Neural cell (in vitro differentiated cells): Measurements from ENCODE around the gene PTPRG. TPM values are rescaled to one million over a fixed set of nuclear protein-coding genes. Genes with fewer than 3 reads are reported as not detected.

ENCODE experiments used
- H2AFZ ChIP-seq: fragments of 200-600, 300-800 bp; sonication (generic), shearing (Covaris generic); 2 replicates; pipeline ENCODE4 v1.6.0; 2014; ENCODE audit warnings: low read depth, mild to moderate bottlenecking, antibody characterized with exemption, low read length, moderate library complexity
- H3F3A ChIP-seq: fragments of 200-600 bp; shearing (Covaris generic); 2 replicates; pipeline ENCODE4 v1.6.1; 2016; ENCODE audit warnings: mild to moderate bottlenecking, moderate library complexity, mixed read lengths, antibody characterized with exemption, low read length; ENCODE audit not compliant: insufficient read depth, poor library complexity, severe bottlenecking
- H3K27ac ChIP-seq: fragments of 200-600, 300-800 bp; sonication (generic), shearing (Covaris generic); 2 replicates; pipeline ENCODE4 v1.5.1; 2014; ENCODE audit warnings: mild to moderate bottlenecking, low read length, moderate library complexity
- H3K27me3 ChIP-seq: fragments of 300-800, 200-600 bp; sonication (generic), shearing (Covaris generic); 2 replicates; pipeline ENCODE4 v1.6.0; 2014; ENCODE audit warnings: mild to moderate bottlenecking, low read depth, low read length, moderate library complexity; ENCODE audit not compliant: insufficient read depth
- H3K36me3 ChIP-seq: fragments of 300-800, 200-600 bp; sonication (generic), shearing (Covaris generic); 2 replicates; pipeline ENCODE4 v1.5.1; 2014; ENCODE audit warnings: mild to moderate bottlenecking, antibody characterized with exemption, low read length, moderate library complexity; ENCODE audit not compliant: insufficient read depth
- H3K4me2 ChIP-seq: fragments of 300-800, 200-600 bp; sonication (generic), shearing (Covaris generic); 2 replicates; pipeline ENCODE4 v1.6.0; 2014; ENCODE audit warnings: mild to moderate bottlenecking, low read length
- H3K4me3 ChIP-seq: fragments of 300-800, 200-600 bp; sonication (generic), shearing (Covaris generic); 2 replicates; pipeline ENCODE4 v1.5.1; 2014; ENCODE audit warnings: mild to moderate bottlenecking, low read length, moderate library complexity
- H3K79me2 ChIP-seq: fragments of 200-600 bp; shearing (Covaris generic); replicated peaks from 2 replicates; pipeline ENCODE4 v1.6.0; 2014; ENCODE audit warnings: mild to moderate bottlenecking, low read length, moderate library complexity; ENCODE audit not compliant: insufficient read depth
- H3K9ac ChIP-seq: fragments of 300-800, 200-600 bp; sonication (generic), shearing (Covaris generic); 2 replicates; pipeline ENCODE4 v1.6.1; 2016; ENCODE audit warnings: mild to moderate bottlenecking, low read length, mixed read lengths
- H3K9me2 ChIP-seq: fragments of 200-600 bp; shearing (Covaris generic); 2 replicates; pipeline ENCODE4 v1.6.1; 2016; ENCODE audit warnings: mild to moderate bottlenecking, low read length, mixed read lengths; ENCODE audit not compliant: insufficient read depth
- H3K9me3 ChIP-seq: fragments of 200-600, 300-800 bp; sonication (generic), shearing (Covaris generic); 2 replicates; pipeline ENCODE4 v1.6.1; 2016; ENCODE audit warnings: mild to moderate bottlenecking, mixed run types, low read length, moderate library complexity, mixed read lengths
- H4K20me1 ChIP-seq: fragments of 200-600 bp; shearing (Covaris generic); 2 replicates; pipeline ENCODE4 v1.6.1; 2016; ENCODE audit warnings: mild to moderate bottlenecking, mixed run types; ENCODE audit not compliant: insufficient read depth
- CTCF ChIP-seq: fragments of 450-650 bp; IDR thresholded peaks from 2 replicates; pipeline ENCODE4 v1.5.1; 2014; ENCODE audit warnings: antibody characterized with exemption, mild to moderate bottlenecking, moderate library complexity; ENCODE audit not compliant: poor library complexity, severe bottlenecking
- EP300 ChIP-seq: fragments of 450-650 bp; conservative IDR thresholded peaks from 2 replicates; pipeline ENCODE4 v1.6.1; 2014; ENCODE audit warnings: antibody characterized with exemption, mild to moderate bottlenecking, moderate library complexity; ENCODE audit not compliant: poor library complexity, severe bottlenecking
- EZH2 ChIP-seq: fragments of 200-600, 300-800 bp; shearing (Covaris generic), sonication (generic); IDR thresholded peaks from 2 replicates; pipeline ENCODE4 v1.6.1; 2014; ENCODE audit warnings: antibody characterized with exemption, low read length, borderline replicate concordance, mild to moderate bottlenecking; ENCODE audit not compliant: insufficient read depth, poor library complexity, severe bottlenecking
- MXI1 ChIP-seq: fragments of 450-650 bp; conservative IDR thresholded peaks from 2 replicates; pipeline ENCODE4 v1.6.1; 2014; ENCODE audit warnings: antibody characterized with exemption, mild to moderate bottlenecking; ENCODE audit not compliant: poor library complexity, severe bottlenecking
- POLR2AphosphoS5 ChIP-seq: IDR thresholded peaks from 2 replicates; pipeline ENCODE4 v1.6.1; 2012
- RAD21 ChIP-seq: fragments of 450-650 bp; conservative IDR thresholded peaks from 2 replicates; pipeline ENCODE4 v1.6.1; 2014; ENCODE audit warnings: antibody characterized with exemption, mild to moderate bottlenecking, moderate library complexity
- REST ChIP-seq: IDR thresholded peaks from 2 replicates; pipeline ENCODE4 v1.6.1; 2012; ENCODE audit warnings: borderline replicate concordance
- SMC3 ChIP-seq: fragments of 450-650 bp; conservative IDR thresholded peaks from 2 replicates; pipeline ENCODE4 v1.6.1; 2014; ENCODE audit warnings: antibody characterized with exemption, mild to moderate bottlenecking, moderate library complexity; ENCODE audit not compliant: poor library complexity
- TAF1 ChIP-seq: IDR thresholded peaks from 2 replicates; pipeline ENCODE4 v1.6.1; 2012; ENCODE audit warnings: low read depth
- polyA plus RNA-seq: library from polyadenylated mRNA; depleted of rRNA; stranded (reverse); fragments of >200 nt; gene quantifications from 2 replicates; pipeline ENCODE4 v1.2.3, GENCODE V29; 2014

PTPRG gene
- polyA plus RNA-seq, 1 donor from 2014 or later, result 33.1 TPM

GRCh38 chr3:61526308-61526707 lies 35.1 kb upstream of the PTPRG start:
- no peaks in the 10 kb centered on the region for H3F3A ChIP-seq
- no peaks in the 10 kb centered on the region for H3K27me3 ChIP-seq
- no peaks in the 10 kb centered on the region for H4K20me1 ChIP-seq
- no peak overlapping the region for H3K4me2 ChIP-seq
- H3K9ac ChIP-seq, result no peak overlapping the region
- H3K9me2 ChIP-seq, result no peaks in the 10 kb centered on the region
- no peak overlapping the region for H2AFZ ChIP-seq
- no peaks in the 10 kb centered on the region for H3K9me3 ChIP-seq
- H3K36me3 ChIP-seq, result no peaks in the 10 kb centered on the region
- H3K4me3 ChIP-seq, result no peak overlapping the region
- TF ChIP-seq SMC3 (no peak), POLR2AphosphoS5 (no peak), RAD21 (no peak), CTCF (no peak), REST (no peak), TAF1 (no peak), EP300 (no peak), MXI1 (no peak), EZH2 (no peak)
- H3K79me2 ChIP-seq, result no peaks in the 10 kb centered on the region
- no peak overlapping the region for H3K27ac ChIP-seq

GRCh38 chr3:61527011-61527410 lies 34.4 kb upstream of the PTPRG start:
- TF ChIP-seq TAF1 (no peak), POLR2AphosphoS5 (no peak)
- no peak overlapping the region for H3K9ac ChIP-seq
- no peaks in the 10 kb centered on the region for H3K79me2 ChIP-seq
- H3K27ac ChIP-seq, result no peak overlapping the region
- no peak overlapping the region for H3K4me2 ChIP-seq
- no peaks in the 10 kb centered on the region for H3K9me3 ChIP-seq
- no peaks in the 10 kb centered on the region for H3K27me3 ChIP-seq
- H2AFZ ChIP-seq, result no peak overlapping the region
- no peaks in the 10 kb centered on the region for H3K36me3 ChIP-seq
- H4K20me1 ChIP-seq, result no peaks in the 10 kb centered on the region
- H3K9me2 ChIP-seq, result no peaks in the 10 kb centered on the region
- H3F3A ChIP-seq, result no peaks in the 10 kb centered on the region
- H3K4me3 ChIP-seq, result no peak overlapping the region

- H3K9me2 ChIP-seq, result no peaks in the 10 kb centered on the region
- H3K4me3 ChIP-seq, result no peak overlapping the region
- no peaks in the 10 kb centered on the region for H4K20me1 ChIP-seq
- no peaks in the 10 kb centered on the region for H3K79me2 ChIP-seq
- no peak overlapping the region for H2AFZ ChIP-seq
- no peaks in the 10 kb centered on the region for H3K9me3 ChIP-seq
- H3K4me2 ChIP-seq, result no peak overlapping the region
- no peaks in the 10 kb centered on the region for H3K36me3 ChIP-seq
- no peak overlapping the region for H3K9ac ChIP-seq
- H3K27me3 ChIP-seq, result no peaks in the 10 kb centered on the region
- TF ChIP-seq RAD21 (peak; percentile 76), REST (no peak), SMC3 (peak; percentile 82), CTCF (peak; percentile 71)
- no peak overlapping the region for H3K27ac ChIP-seq
- no peaks in the 10 kb centered on the region for H3F3A ChIP-seq
These were observed 31.0 kb upstream of the PTPRG start for GRCh38 chr3:61530355-61530754.
